WERI-Rb-1 (cell line): Measurements from ENCODE around the gene ARHGAP25.

Source experiments
- DNase-seq: peaks from one replicate; pipeline ENCODE4 v3.0.0-alpha.2; 2020
- H3K27ac ChIP-seq: fragments of 250-450 bp; sonication (Bioruptor Pico); 2 replicates; pipeline ENCODE4 v1.5.1; 2020; ENCODE audit warnings: mild to moderate bottlenecking, moderate library complexity
- H3K27me3 ChIP-seq: fragments of 250-450 bp; sonication (Bioruptor Pico); 2 replicates; pipeline ENCODE4 v1.5.1; 2021; ENCODE audit warnings: mild to moderate bottlenecking, low read depth, moderate library complexity; ENCODE audit not compliant: insufficient read depth, severe bottlenecking
- H3K36me3 ChIP-seq: fragments of 250-450 bp; sonication (Bioruptor Pico); 2 replicates; pipeline ENCODE4 v1.5.1; 2020; ENCODE audit warnings: mild to moderate bottlenecking, moderate library complexity
- H3K4me3 ChIP-seq: 2 replicates; pipeline ENCODE4 v1.5.1; 2011; ENCODE audit warnings: low read depth, mild to moderate bottlenecking, control low read depth, low read length
- H3K9me3 ChIP-seq: fragments of 250-450 bp; sonication (Bioruptor Pico); 2 replicates; pipeline ENCODE4 v1.5.1; 2021; ENCODE audit warnings: mild to moderate bottlenecking, moderate library complexity; ENCODE audit not compliant: severe bottlenecking
- CTCF ChIP-seq: IDR thresholded peaks from 2 replicates; pipeline ENCODE4 v1.5.1; 2011; ENCODE audit warnings: low read depth, mild to moderate bottlenecking, control low read depth, inconsistent platforms, low read length

Gene ARHGAP25

DNA sequence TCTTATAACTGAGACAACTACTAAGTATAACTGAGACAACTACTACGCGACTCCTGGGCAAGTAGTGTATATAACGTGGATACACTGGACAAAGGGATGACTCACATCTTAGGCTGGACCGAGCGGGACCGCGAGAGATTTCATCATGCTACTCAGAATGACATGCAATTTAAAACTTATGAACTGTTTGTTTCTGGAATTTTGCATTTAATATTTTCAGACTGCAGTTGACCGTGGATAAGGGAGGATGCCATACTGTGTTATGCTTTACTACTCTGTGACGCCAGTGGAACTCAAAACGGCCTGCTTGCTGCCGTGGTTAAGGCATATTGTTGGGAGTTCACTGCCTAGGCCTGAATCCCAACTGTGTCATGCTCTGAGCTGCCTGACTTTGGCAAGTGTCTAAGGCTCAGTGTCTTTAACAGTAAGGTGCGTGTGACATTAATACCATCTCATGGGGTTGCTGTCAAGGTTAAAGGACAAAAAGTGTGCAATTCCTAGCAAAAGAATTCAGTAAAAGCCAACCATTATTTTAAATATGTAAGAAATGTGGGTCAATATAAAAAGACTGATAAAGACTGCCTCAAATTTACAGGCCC, 72.0 kb downstream of the ARHGAP25 start:
- Histone ChIP-seq H3K27me3 (peaks cover 80% of the 10 kb centered on the region), H3K36me3 (no peaks in the 10 kb centered on the region), H3K4me3 (no peak overlapping the region), H3K9me3 (no peaks in the 10 kb centered on the region), H3K27ac (no peak overlapping the region)
- no peak for DNase-seq
- TF ChIP-seq CTCF = no peak

GRCh38 chr2:68807821-68808266, 73.2 kb downstream of the ARHGAP25 start:
- H3K36me3 ChIP-seq = no peaks in the 10 kb centered on the region
- no peak overlapping the region for H3K4me3 ChIP-seq
- H3K27me3 ChIP-seq = peaks cover 88% of the 10 kb centered on the region
- no peak for DNase-seq
- TF ChIP-seq CTCF = no peak
- H3K27ac ChIP-seq = no peak overlapping the region
- H3K9me3 ChIP-seq = no peaks in the 10 kb centered on the region

DNA sequence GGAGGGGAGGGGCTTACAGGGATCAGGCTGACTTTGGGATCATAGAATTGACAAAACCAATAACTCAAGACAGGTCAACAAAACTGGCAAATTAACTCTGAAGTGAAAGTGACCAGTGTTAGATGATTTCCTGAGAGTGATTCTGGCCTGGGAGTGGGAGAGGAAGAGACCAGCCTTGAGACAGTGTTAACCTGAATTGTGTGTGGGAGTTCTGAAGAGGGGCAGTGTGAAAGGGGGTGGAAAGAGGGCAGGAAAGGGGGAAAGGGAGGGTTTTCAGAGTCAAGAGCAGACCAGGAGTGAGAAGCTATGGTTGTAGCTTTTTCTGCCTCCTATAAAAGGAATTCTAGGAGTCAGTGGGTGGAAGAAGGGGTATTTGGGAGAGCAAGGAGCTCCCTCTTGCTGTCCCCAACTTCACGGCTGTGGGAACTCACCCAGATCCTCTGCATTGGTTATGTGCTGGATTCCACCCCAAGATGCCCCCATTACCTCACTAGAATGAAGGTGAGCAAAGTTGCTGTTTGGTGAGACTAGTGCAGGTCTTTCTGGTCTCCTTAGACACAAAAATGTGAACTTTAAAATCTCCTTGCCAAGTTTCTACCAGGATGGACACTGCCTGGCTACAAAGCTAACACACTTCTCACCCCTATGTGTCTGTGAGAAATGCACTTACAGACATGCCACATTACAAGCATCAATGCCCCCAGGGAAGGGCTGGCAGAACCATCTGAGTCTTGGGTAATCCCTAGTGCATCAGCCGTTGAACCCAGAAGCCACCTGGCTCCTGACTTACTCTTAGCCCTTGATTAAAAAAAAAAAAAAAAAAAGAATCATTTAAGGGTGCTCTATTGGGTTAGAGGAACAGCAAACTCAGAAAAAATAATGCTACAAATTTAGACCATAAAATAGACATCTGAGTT, 75.0 kb downstream of the ARHGAP25 start:
- Histone ChIP-seq H3K36me3 (no peaks in the 10 kb centered on the region), H3K27ac (no peak overlapping the region), H3K9me3 (no peaks in the 10 kb centered on the region), H3K4me3 (no peak overlapping the region), H3K27me3 (peaks cover 88% of the 10 kb centered on the region)
- no peak for DNase-seq
- TF ChIP-seq CTCF = no peak

DNA sequence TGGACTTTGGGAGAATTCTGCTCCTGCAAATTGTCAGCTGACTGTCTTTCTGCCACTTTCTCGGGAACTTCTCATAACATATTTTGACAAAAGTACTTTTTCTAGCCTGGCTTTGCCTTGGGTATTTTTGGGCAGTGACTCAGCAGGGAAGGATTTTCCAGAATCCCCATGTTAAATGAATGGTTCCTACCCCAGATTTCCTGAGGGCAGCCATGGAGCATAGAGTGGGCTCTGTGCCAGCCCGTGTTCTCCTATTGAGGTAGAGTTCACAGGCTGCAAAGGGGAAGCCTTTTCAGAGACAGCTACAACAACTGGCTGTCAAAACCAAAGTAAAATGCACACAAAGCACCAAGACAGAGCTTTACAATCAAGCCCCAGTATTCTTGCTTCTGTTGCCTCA, 76.8 kb downstream of the ARHGAP25 start:
- no peak overlapping the region for H3K4me3 ChIP-seq
- no peaks in the 10 kb centered on the region for H3K9me3 ChIP-seq
- no peak overlapping the region for H3K27ac ChIP-seq
- peaks cover 77% of the 10 kb centered on the region for H3K27me3 ChIP-seq
- no peak for DNase-seq
- H3K36me3 ChIP-seq = no peaks in the 10 kb centered on the region
- no peak for TF ChIP-seq CTCF

DNA sequence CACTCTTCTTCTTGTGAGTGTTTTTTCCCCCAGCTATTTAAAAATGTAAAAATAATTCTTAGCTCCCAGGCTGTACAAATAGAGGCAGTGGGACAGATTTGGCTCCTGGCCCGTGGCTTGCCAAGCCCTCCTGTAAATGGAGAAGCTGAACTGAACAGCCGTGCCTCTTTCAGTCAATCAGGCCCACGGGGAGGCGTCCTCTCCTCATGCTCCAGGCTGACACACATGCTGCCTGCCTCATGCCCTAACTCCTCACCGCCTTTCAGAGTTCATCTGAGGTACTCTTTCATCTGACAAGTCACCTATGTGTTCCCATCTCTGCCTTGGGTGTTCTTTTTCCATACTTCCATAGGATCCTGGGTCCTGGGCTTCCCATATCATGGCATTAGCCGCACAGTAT, 77.6 kb downstream of the ARHGAP25 start:
- Histone ChIP-seq H3K27ac (no peak overlapping the region), H3K4me3 (no peak overlapping the region), H3K36me3 (no peaks in the 10 kb centered on the region), H3K9me3 (no peaks in the 10 kb centered on the region), H3K27me3 (peaks cover 75% of the 10 kb centered on the region)
- DNase-seq = no peak
- TF ChIP-seq CTCF = no peak
